B cell (primary cell): ENCODE measurements around the gene TRMT2B. TPM values are rescaled to one million over a fixed set of nuclear protein-coding genes. Genes with fewer than 3 reads are reported as not detected.

Experiments used
- ATAC-seq: fragments of 200-7000 bp; cut with Tn5 transposase; one replicate; pipeline ENCODE4 v1.10.0; 2021; ENCODE audit warnings: low read depth, mild to moderate bottlenecking, moderate number of reproducible peaks, moderate library complexity
- CTCF ChIA-PET: fragments of 350-600 bp; sonication (Branson Sonifier 250); formaldehyde crosslinking; loops from one replicate; lab custom pipeline; 2021; ENCODE audit warnings: antibody characterized with exemption, inconsistent platforms; lab: Charles Lee
- POLR2A ChIA-PET: fragments of 350-600 bp; sonication (Branson Sonifier 250); formaldehyde crosslinking; loops from one replicate; lab custom pipeline; 2021; ENCODE audit warnings: antibody characterized with exemption; lab: Charles Lee
- DNase-seq: peaks from one replicate; pipeline ENCODE4 v3.0.0; 2013
- H2AFZ ChIP-seq: 2 replicates; pipeline ENCODE4 v1.6.1; 2012; ENCODE audit warnings: mild to moderate bottlenecking, low read depth, low read length; ENCODE audit not compliant: insufficient read depth, poor library complexity, severe bottlenecking
- H3K27ac ChIP-seq, 2 donors: 1 replicate in 1 of 2; 2 replicates in 1 of 2; pipeline ENCODE4 v1.5.1; 2012 to 2013; ENCODE audit warnings: low read length in 2 of 2, mild to moderate bottlenecking in 2 of 2, moderate library complexity in 1 of 2
- H3K27me3 ChIP-seq, 4 experiments: fragments of 200-600 bp in 1 of 4; sonication (generic) in 1 of 4; replicated peaks in 1 of 4; 1 replicate in 2 of 4; 2 replicates in 2 of 4; pipeline versions ENCODE4 v1.6.1 to v1.7.0; 2013 to 2016; ENCODE audit warnings: low read length in 3 of 4, mild to moderate bottlenecking in 2 of 4, mixed read lengths in 1 of 4, moderate library complexity in 1 of 4; ENCODE audit not compliant: insufficient read depth in 4 of 4, control insufficient read depth in 3 of 4; ENCODE audit errors: control extremely low read depth in 1 of 4
- H3K36me3 ChIP-seq, 2 experiments: replicated peaks in 1 of 2; 1 replicate in 1 of 2; 2 replicates in 1 of 2; pipeline versions ENCODE4 v1.6.1 to v1.7.1; 2013; ENCODE audit warnings: low read length in 1 of 2; ENCODE audit not compliant: insufficient read depth in 2 of 2, control insufficient read depth in 1 of 2; ENCODE audit errors: control extremely low read depth in 1 of 2, extremely low read depth in 1 of 2
- H3K4me1 ChIP-seq, 2 donors: fragments of 200-600 bp in 1 of 2; sonication (generic) in 1 of 2; 1 replicate in 1 of 2; 2 replicates in 1 of 2; pipeline versions ENCODE4 v1.5.1 to v1.6.1; 2013 to 2017; ENCODE audit warnings: low read length in 2 of 2; ENCODE audit not compliant: control insufficient read depth in 2 of 2, insufficient read depth in 2 of 2
- H3K4me2 ChIP-seq: replicated peaks from 2 replicates; pipeline ENCODE3; 2012; ENCODE audit warnings: mild to moderate bottlenecking, low read depth, low read length; ENCODE audit not compliant: poor library complexity, severe bottlenecking
- H3K4me3 ChIP-seq, 5 experiments: fragments of 200-600 bp in 1 of 5; sonication (generic) in 1 of 5; 1 replicate in 3 of 5; 2 replicates in 2 of 5; pipeline versions ENCODE4 v1.5.1 to v1.7.0; 2011 to 2016; ENCODE audit warnings: low read length in 4 of 5, mild to moderate bottlenecking in 4 of 5, low read depth in 2 of 5, control low read depth in 1 of 5, moderate library complexity in 1 of 5; ENCODE audit not compliant: insufficient read depth in 1 of 5; ENCODE audit errors: control extremely low read depth in 1 of 5, extremely low read depth in 1 of 5
- H3K79me2 ChIP-seq: fragments of 200-600 bp; sonication (generic); one replicate; pipeline ENCODE4 v1.6.0; 2016; ENCODE audit warnings: low read length; ENCODE audit not compliant: control insufficient read depth, insufficient read depth
- H3K9ac ChIP-seq: fragments of 200-600 bp; sonication (generic); 2 replicates; pipeline ENCODE4 v1.6.1; 2017; ENCODE audit warnings: mild to moderate bottlenecking, low read length, moderate library complexity
- H3K9me3 ChIP-seq, 3 donors: one replicate each; pipeline versions ENCODE4 v1.6.1 to v1.7.1; 2013; ENCODE audit warnings: low read length in 2 of 3; ENCODE audit not compliant: control insufficient read depth in 2 of 3, insufficient read depth in 1 of 3; ENCODE audit errors: control extremely low read depth in 1 of 3
- H4K20me1 ChIP-seq: 2 replicates; pipeline ENCODE4 v1.6.0; 2012; ENCODE audit warnings: mild to moderate bottlenecking, low read length; ENCODE audit not compliant: insufficient read depth, control insufficient read depth, poor library complexity, severe bottlenecking
- H3K27ac Mint-ChIP-seq: one replicate; pipeline ENCODE4 v1.8.0; 2021; ENCODE audit warnings: mixed read lengths
- H3K27me3 Mint-ChIP-seq: one replicate; pipeline ENCODE4 v1.8.0; 2021; ENCODE audit warnings: mixed read lengths
- H3K4me1 Mint-ChIP-seq: one replicate; pipeline ENCODE4 v1.8.0; 2021; ENCODE audit warnings: mixed read lengths
- H3K4me3 Mint-ChIP-seq: one replicate; pipeline ENCODE4 v1.8.0; 2021; ENCODE audit warnings: mixed read lengths
- H3K9me3 Mint-ChIP-seq: one replicate; pipeline ENCODE4 v1.8.0; 2022; ENCODE audit warnings: mixed read lengths; ENCODE audit not compliant: insufficient read depth
- CTCF ChIP-seq: fragments of 200-600 bp; IDR thresholded peaks from one replicate; pipeline ENCODE4 v1.8.0; 2022; ENCODE audit warnings: antibody characterized with exemption, mild to moderate bottlenecking
- EZH2 ChIP-seq: IDR thresholded peaks from 2 replicates; pipeline ENCODE4 v1.6.1; 2012; ENCODE audit warnings: borderline replicate concordance, low read depth, mild to moderate bottlenecking, moderate library complexity, low read length; ENCODE audit not compliant: insufficient read depth, poor library complexity, severe bottlenecking
- WGBS: methylation state at CpG from one replicate; pipeline ENCODE4 v1.1.5; 2013; ENCODE audit warnings: missing lambda C conversion rate; ENCODE audit not compliant: insufficient coverage; 5-methylcytosine and 5-hydroxymethylcytosine counted together
- intact Hi-C: fragments of 100-400 bp; cut with micrococcal nuclease; formaldehyde crosslinking; loops from one replicate; pipeline ENCODE4 v1.10.0; 2022
- polyA plus RNA-seq: library from polyadenylated mRNA; depleted of rRNA; stranded (reverse); fragments of >200 nt; gene quantifications from 2 replicates; pipeline ENCODE4 v1.2.3, GENCODE V29; 2012
- total RNA-seq, 2 donors: library from RNA; stranded (reverse); fragments of 120-200 nt in 1 of 2; gene quantifications; 1 replicate in 1 of 2; 2 replicates in 1 of 2; pipeline versions ENCODE4 v1.2.3 to v1.2.4, GENCODE V29; 2013 to 2022

The TRMT2B gene
- total and polyA plus RNA-seq, 2 donors (not counting 1 experiment from before 2014, with no cell fraction given) = 30.9 to 51.2 TPM

GRCh38 chrX:101028562-101028961 lies 23.3 kb downstream of the TRMT2B start:
- Histone ChIP-seq H3K9me3 (no peaks in the 10 kb centered on the region), H4K20me1 (no peaks in the 10 kb centered on the region), H3K27me3 (no peaks in the 10 kb centered on the region), H3K36me3 (peaks cover 0 to 27% of the 10 kb centered on the region in 2 experiments), H2AFZ (no peak overlapping the region), H3K4me2 (no peak overlapping the region), H3K79me2 (no peaks in the 10 kb centered on the region), H3K27ac (no peak overlapping the region), H3K4me3 (no peak overlapping the region), H3K4me1 (no peaks in the 10 kb centered on the region), H3K9ac (no peak overlapping the region)
- DNase-seq (no peak), ATAC-seq (no peak)
- WGBS = no CpG with 5 or more reads among the region's 1 CpG
- Mint-ChIP-seq H3K4me1 (no peaks in the 10 kb centered on the region), H3K4me3 (no peak overlapping the region), H3K27me3 (no peaks in the 10 kb centered on the region), H3K9me3 (no peaks in the 10 kb centered on the region), H3K27ac (no peak overlapping the region)
- TF ChIP-seq EZH2 (no peak), CTCF (no peak)
- POLR2A ChIA-PET = no interaction called here
- intact Hi-C loops = no loop called here
- CTCF ChIA-PET = no interaction called here

- TF ChIP-seq CTCF = no peak
- no peak for TF ChIP-seq EZH2
- Mint-ChIP-seq H3K9me3 (no peaks in the 10 kb centered on the region), H3K27me3 (no peaks in the 10 kb centered on the region), H3K4me1 (no peaks in the 10 kb centered on the region), H3K4me3 (no peak overlapping the region), H3K27ac (no peak overlapping the region)
- Histone ChIP-seq H3K27me3 (no peaks in the 10 kb centered on the region), H3K27ac (no peak overlapping the region), H2AFZ (no peak overlapping the region), H3K36me3 (peaks cover 0 to 34% of the 10 kb centered on the region in 2 experiments), H3K4me1 (no peaks in the 10 kb centered on the region), H3K9me3 (no peaks in the 10 kb centered on the region), H3K79me2 (no peaks in the 10 kb centered on the region), H4K20me1 (no peaks in the 10 kb centered on the region), H3K9ac (no peak overlapping the region), H3K4me3 (no peak overlapping the region), H3K4me2 (no peak overlapping the region)
- intact Hi-C loops = no loop called here
- ChIA-PET POLR2A (no interaction called here), CTCF (no interaction called here)
- no peak for DNase-seq
- no peak for ATAC-seq
Measured at GRCh38 chrX:101025126-101025525, 26.8 kb downstream of the TRMT2B start.
